Measurements from ENCODE around the gene ARF1.
A peak's percentile ranks its signal among the peaks of the same experiment; 100 is the strongest.
"Not testable (repeated sequence)": the region's sequence is repeated elsewhere in the genome, so short reads cannot be mapped to it uniquely, and the experiment has no call there.

Gene ARF1

DNA sequence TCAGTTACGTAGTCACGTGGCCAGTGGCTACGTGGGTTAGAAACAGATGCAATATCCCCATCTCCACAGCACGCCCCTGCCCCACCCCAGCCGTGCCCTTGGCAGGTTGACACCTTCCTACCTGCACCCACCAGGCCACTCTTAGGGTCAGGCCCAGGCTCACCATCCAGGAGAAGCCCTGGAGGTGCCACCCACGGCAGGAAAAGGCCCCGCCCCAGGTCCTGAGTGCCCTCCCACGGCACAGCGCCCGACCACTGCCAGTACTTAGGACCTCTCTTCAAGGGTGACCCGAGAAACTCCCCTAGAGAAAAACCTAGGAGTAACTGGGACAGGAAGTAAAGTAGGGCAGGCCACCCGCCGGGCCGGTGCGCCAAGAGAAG, 19.1 kb downstream of the ARF1 start:
- DNase-seq = no peak

DNA sequence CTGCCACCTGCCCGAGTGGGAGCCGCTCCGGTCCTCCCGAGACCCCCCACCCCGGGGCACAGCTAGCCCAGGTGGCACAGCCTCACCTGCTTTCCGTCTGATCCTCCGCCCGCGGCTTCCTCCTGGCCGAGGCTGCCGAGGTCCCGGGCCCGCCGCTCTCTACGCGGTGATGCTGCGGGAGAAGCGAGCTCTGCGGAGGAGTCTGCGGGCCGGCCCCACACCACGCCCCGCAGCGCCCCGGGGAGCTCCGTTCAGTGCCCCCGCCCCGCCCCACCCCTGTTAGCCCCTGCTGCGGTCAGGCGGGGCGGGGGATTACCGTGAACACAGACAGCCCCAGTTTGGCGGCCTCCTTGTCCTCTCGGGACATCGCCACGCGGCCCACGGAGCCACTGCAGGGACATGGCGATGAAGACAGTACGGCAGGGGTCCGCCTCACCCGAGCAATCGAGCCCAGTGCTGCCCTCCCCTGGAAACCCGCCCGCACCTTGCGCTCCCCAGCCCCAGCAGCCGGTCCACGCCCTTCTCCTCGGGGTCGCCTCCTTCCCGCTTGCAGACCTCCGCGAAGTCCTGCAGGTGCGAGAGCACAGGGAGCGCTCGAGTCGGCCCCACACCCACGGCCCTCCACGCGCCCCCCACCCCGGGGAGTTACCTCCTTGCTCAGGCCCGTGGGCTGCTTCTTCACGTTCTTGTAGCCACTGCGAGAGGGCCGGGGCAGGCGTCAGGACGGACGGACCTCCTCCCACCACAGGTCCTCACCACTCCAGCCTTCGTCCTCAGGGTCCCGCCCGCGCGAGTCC, 19.7 kb downstream of the ARF1 start:
- DNase-seq = no peak

DNA sequence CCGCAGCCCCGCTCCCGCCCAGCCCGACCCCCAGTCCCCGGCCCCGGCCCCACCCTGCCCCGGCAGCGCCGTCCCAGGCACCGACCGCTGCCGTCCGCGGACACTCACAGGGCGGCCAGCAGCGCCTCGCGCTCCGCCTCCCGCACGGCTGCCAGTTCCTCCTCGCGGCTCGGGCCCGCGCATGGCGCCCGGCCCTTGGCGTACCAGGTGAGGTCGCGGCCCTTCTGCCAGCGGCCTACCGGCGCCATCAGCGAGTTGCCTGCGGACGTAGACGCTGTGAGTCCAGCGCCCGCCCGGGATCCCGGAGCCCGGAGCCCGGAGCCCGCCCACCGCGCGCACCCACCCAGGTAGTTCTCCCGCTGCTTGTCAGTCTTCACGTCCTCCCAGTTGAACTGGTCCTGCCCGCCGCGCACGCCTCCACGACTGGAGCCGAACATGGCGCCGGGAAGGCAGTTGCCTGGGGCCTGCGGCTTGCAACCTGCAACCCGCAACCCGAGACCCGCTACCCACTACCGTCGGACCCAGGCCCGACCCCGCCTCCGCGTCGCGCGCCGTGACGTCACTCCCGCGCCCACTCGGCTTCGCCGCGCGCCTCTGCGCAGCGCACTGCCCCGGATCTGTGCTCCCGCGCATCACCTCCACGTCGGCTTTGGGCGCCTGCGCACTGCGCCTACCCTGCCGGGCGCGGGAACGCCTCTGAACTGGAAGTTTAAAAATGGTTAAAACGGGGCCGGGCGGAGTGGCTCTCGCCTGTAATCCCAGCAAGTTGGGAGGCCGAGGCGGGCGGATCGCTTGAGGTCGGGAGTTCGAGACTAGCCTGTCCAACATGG, 20.5 kb downstream of the ARF1 start, which contains the start of gene C1orf35:
C1orf35 (minus strand) TSS at position 535 of the 830 bp plus-strand sequence; CDS start at position 437, 98 bp downstream.
- DNase-seq = peak; percentile 44 to 95 (median 83)

DNA sequence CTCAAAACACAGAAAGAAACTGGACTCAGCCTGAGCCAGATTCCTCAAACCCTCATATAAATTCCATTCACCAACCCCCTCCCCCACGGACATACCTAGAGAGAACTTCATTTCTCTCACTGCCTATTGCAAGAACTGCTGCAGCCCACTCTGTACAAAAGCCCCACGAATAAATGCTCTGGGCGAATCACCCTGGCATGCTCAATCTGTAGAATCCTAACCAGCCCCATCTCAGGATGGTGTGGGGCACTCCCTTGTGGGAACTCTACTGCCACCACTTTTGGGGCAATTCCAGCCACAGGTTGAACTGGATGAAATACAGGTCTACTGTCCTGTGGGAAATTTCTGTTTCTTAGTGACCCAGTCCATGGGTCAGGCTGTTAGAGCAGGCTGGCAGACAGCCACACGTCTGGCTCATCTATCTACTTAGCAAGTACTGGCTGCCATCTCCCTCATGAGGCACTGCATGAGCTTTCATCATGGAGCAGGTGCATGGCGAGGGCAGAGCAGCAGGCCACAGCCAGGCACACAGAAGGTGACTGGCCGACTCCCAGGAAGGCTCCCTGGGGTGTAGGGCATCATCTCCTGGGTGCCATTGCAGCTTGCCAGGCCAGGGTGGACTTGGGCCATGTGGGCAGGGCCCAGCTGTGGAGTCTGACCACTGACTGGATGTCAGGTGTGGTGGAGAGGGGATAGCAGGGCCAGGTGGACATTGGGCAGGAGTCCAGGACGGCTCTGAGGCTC, 22.2 kb downstream of the ARF1 start:
- DNase-seq = no peak

DNA sequence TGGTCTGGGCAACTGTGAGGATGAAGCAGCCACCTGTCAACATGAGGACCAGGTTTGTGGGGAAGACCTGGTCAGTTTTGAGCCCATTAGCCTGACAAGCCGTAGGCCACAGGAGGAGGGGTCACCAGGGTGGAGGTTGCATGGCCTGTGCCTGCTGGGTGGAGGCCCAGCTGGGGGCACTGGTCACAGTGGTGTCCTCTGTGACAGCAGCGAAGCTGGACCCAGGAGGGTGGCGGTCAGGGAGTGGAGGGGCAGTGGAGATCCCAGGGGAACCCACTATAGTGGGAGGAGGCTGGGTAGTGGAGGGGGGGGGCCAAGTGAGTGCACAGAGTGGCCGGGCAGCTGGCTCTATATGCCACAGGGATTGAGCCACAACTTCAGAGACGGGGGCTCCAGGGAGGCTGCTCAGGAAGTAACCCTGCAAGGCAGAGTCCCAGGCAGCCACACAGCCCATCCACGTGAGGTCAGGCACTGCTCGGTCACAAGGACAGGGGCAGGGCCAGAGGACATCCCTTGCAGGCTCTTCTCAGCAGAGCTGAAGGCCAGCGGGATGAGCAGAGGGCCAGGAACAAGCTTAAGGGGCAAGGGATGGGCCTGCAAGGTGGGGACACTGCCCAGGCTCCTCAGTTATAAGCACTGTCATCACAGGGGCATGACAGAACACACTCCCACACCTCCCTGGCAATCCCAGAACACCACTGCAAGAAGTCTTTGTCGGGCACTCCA, 22.9 kb downstream of the ARF1 start:
- DNase-seq = no peak

DNA sequence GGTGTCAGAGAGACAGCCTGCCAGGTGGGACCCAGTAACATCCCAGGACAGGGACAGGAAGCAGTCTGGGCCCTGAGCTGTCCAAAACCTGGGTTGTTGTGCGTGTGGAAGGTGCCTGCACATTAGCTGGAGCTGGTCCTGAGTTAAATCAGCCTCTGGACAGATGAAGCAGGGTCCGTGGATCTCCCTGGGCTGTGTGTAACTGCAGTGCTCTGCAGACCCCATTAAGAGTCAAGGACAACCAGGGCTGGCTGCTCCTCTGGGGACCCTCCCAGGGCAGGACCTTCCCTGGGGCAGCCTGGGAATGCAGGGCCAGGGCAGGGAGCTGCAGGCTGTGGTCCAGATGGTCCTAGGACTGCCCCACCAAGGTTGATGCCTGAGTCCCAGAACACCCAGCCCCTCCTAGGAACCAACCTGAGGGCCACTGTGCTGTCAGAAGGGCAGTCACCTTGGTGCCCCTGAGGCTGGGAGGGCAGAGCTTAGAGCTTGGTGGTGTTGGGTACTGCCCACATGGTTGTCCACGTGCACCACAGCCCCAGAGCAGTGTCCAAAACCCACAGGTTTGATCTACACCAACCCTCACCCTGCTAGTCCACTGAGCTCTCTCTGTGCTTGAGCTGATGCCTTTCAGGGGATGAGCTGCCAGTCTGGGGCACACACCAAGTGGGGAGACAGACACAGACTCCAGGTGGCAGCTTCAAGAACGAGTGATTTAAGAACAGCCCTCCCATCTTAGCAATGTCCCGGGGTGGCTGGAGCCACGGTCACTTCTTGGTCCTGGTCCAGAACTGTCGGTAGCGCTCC, 23.7 kb downstream of the ARF1 start:
- no peak for DNase-seq

DNA sequence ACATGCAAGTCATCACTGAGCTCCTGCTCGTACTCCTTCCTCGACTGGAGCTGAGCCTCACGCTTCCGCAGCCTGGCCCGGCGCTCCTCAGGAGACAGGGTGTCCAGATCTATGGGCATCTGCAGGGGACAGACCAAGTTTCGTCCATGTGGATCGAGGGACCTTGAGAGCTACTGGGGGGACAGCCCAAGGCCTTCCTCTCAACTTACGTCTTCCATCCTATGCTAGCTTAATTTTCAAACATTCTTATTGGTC, 24.2 kb downstream of the ARF1 start:
- DNase-seq = no peak

DNA sequence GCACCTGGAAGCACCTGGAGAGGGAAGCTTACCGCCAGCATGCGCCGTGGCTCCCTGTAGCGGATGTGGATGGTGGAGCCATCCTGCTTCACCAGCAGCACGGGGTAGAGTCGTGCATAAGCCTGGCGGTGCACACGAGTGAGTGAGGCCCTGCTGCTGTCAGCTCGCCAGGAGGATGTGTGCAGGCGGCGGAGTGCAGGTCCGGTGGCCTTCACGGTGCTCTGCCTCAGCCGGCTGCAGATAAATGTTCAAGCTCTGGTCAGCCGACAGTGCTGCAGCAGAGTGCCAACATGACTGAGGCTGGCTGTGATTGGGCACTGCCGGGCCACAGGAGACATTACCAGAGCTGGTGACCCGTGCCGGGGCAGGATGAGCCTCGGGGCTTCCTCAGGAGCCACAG, 25.1 kb downstream of the ARF1 start:
- no peak for DNase-seq

DNA sequence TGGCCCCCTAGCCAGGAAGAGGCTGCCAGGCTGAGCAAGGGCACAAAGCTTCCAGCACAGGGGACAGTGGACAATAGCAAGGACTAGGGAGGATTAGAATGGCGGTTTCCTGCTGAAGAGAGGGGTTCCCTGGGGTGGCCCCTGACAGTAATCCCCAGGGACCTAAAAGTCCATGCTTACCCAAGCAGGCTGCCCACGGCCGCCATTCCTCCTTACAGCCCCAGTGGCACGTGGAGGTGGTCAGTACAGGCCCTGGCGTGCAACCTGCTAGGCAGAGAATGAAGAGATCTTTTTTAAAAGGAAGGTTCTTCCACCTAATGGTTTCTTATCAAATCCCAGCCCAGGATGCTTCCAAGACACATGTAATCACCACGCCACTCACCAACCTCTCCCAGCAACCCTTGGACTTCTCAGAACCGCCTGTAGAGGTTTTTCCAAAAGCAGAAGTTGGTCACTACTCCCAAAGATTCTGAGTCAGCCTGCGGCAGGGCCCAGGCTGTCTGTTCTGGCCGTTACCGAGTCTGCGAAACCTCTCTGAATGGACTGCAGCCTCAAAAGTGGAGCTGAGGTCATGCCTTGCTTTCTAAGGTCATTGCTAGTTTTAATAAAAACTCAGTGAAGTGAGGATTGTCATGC, 25.7 kb downstream of the ARF1 start:
- DNase-seq = no peak

DNA sequence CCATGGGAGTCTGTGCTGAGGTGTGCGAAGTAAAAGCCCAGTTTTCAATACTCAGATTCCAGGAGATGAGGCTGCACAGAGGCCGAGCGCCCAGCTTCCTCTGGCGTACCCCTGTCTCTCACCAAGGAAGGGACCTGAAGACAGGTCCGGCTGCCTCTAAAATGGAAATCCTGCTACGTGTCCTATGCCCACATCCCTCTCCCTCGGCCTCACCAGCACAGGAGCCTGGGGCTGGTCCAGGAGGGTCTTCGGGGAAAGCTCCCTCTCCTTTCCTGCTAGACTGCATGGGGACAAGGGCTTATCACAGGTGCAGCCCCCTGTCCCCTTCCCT, 26.2 kb downstream of the ARF1 start:
- no peak for DNase-seq

DNA sequence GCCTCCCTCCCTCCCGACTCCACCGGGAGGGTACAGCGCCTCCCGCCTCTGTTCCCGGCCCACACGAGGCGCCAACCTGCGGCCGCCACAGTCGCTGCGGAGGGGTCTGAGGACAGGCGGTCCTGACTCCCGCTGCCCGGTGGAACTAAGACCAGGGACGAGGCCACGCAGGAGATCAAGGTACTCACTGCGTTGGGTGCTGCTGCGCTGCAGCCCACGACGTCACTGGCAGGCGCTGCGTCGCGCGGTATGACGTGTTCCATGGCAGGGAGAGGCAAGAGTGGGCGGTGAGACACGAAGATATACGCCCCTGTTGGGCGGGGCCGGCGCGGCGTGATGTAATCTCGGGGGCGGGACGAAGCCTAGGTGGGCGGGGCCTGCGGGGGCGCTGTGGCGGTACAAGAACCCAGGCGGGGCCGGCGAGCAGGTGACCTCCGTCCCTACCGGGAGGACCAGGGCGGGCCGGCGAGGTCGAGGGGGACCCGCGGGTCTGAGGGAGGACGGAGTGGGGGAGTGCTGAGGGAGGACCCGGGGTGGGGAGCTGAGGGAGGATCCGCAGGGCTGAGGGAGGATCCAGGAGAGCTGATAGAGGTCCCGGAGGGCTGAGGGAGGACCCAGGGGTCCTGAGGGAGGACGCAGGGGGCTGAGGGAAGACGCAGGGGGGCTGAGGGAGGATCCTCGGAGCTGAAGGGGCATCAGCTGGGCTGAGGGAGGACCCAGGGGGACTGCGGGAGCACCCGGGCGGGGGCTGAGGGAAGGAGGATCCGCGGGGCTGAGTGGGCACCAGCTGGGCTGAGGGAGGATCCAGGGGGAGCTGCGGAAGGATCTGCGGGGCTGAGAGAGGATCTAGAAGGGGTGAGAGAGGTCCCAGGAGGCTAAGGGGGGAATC, 26.8 kb downstream of the ARF1 start, which contains the start of gene MRPL55:
MRPL55 (minus strand) TSS at position 227 of the 889 bp plus-strand sequence. CDS start 1,039 bp downstream, outside the sequence.
- peak; percentile 72 to 100 (median 98) for DNase-seq

DNA sequence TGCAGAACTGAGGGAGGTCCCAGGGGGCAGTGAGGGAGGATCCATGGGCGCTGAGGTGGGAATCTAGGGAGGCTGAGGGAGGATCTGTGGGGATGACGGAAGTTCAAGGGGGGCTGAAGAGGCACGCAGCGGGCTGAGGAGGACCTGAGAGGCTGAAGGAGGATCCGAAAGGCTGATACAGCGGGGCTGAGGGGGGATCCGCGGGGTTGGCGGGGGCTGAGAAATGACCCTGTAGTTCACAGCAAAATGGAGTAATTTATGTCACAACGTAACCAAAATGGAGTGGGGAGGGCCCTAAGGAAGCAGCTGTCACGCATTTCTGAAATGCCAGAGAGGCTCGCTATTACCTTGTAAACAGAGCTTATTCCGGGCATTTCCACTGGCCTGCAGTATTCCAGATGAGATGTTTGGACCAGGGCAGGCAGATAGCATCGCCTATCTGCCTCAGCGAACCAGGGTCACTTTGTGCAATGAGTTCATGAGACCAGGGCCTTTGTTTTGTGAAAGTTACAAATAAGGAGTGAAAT, 27.5 kb downstream of the ARF1 start:
- DNase-seq = no peak

DNA sequence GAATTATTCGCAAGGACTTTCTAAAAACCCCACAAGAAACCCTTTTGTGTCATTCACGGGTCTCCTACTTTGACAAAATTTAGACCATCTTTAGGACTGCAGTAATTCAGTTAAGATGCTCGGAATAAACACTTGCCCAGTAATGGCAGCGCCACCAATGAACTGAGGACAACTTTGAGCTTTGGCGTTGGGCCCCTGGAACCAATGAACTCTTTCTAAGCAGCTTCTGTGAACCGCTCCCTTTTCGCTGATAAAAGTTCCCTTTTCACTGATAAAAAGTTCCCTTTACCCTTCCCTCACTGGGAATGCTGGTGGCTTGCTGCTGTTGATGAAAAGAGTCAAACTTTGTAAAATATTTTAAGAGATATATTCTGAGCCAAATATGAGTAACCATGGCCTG, 28.0 kb downstream of the ARF1 start:
- DNase-seq = no peak

DNA sequence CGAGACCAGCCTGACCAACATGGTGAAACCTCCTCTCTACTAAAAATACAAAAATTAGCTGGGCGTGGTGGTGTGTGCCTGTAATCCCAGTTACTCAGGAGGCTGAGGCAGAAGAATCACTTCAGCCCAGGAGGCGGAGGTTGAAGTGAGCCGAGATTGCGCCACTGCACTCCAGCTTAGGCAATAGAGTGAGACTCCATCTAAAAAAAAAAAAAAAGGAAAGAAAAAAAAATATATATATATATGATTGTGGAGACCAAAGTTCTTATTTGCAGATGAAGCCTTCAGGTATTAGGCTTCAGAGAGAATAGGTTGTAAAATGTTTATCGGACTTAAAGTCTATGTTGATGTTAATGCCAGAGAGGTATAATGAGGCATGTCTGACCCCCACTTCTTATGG, 28.8 kb downstream of the ARF1 start:
- not testable (repeated sequence) for DNase-seq

DNA sequence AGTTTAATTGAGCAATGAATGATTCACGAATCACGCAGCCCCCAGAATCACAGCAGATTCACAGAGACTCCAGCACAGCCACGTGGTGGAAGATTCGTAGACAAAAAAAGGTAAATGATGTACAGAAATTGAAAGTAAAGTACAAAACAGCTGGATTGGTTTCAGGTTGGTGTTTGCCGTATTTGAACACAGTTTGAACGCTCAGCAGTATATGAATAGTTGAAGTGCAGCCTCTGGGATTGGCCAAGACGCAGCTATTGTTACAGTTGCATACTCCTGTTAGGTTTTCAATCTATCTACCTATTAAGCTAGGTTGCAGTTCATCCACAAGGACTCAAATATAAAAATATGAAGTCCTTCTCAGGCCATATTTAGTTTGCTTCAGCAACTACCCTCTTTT, 29.7 kb downstream of the ARF1 start:
- DNase-seq = no peak

DNA sequence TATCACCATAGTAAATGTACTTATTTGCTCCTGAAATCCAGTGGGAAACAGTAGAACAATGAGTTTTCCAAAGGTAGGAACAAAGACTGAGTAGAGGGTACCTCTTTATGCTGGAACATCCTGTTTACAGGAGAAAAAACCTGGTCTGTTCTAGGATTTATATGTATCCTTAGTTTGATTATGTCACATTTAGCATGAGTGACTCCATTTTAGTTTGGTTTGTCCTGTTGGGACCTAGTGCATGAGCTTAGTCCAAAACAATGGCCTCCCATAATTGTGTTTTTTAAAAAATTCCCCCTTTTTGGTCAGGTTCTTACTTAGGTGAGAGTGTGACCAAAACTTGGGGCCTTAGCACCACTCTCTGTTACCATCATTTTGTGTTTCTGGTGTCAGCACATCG, 30.1 kb downstream of the ARF1 start:
- no peak for DNase-seq

DNA sequence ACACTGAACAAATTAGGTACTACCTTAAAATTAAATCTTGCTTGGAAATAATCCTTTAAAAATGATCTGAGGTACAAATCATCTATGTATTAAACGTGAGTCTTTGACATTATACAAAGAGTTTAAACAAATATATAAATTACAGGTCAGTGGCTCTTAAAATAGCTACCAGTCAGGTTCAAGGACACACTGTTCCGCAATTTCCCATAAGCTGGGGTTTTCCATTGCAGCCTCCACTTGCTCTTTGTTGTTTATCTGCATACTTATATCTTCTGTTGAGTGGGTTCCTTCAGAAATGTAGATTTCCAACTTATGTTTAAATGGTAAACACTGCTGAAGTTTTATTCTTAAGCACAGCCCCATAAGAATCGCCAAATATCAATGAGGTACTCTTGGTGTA, 32.3 kb downstream of the ARF1 start:
- DNase-seq = no peak

DNA sequence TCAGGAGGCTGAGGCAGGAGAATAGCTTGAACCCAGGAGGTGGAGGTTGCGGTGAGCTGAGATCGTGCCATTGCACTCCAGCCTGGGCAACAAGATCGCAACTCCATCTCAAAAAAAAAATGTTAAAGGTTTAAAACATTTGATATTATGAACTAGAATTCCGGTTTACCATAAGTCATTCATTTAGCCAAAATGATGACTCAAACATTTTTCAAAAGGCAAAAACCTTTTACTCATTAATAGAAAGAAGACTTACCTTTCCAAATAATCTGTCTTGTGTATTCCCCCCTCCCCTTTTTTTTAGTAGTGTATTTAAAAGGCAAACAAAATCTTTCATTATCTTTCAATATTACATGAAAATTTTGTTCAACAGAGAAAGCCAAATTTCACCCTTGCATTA, 34.8 kb downstream of the ARF1 start:
- no peak for DNase-seq

DNA sequence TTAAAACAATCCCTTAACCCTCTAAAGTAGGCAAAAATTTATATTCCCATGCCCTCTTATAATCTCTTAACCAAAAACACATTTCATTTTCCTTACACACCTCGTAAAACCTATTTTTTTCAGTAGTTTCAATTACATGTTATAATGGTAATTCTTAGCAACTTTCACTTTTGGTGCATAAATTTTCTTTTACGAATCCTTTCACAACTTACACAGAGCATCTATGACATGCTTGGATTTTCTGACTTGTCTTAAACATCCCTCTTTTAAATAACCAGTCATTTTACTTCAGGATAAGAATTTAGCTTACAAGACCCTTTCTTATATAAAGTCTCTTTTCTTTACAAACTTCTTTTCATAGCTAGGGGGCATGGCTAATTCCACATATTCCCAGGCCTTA, 35.5 kb downstream of the ARF1 start:
- DNase-seq = no peak

Measured in hypothalamus (tissue), 51 donors.